Glutamatergic neuron (in vitro differentiated cells): ENCODE results near the gene COPG1. TPM values are rescaled to one million over a fixed set of nuclear protein-coding genes. Genes with fewer than 3 reads are reported as not detected.
A peak's percentile ranks its signal among the peaks of the same experiment; 100 is the strongest.

Experiments
- DNase-seq: peaks from one replicate; pipeline ENCODE4 v3.0.0; 2022
- H3K27ac Mint-ChIP-seq: one replicate; pipeline ENCODE4 v1.8.0; 2020; ENCODE audit warnings: mild to moderate bottlenecking, mixed read lengths, inconsistent platforms; ENCODE audit not compliant: unreplicated experiment
- H3K27me3 Mint-ChIP-seq: one replicate; pipeline ENCODE4 v1.8.0; 2020; ENCODE audit warnings: mild to moderate bottlenecking, moderate library complexity, mixed read lengths, inconsistent platforms; ENCODE audit not compliant: unreplicated experiment
- H3K36me3 Mint-ChIP-seq: one replicate; pipeline ENCODE4 v1.8.0; 2020; ENCODE audit warnings: mild to moderate bottlenecking, mixed read lengths, inconsistent platforms; ENCODE audit not compliant: unreplicated experiment
- H3K4me1 Mint-ChIP-seq: one replicate; pipeline ENCODE4 v1.8.0; 2020; ENCODE audit warnings: mild to moderate bottlenecking, low read depth, mixed read lengths, inconsistent platforms; ENCODE audit not compliant: unreplicated experiment
- H3K4me3 Mint-ChIP-seq: one replicate; pipeline ENCODE4 v1.8.0; 2020; ENCODE audit warnings: mild to moderate bottlenecking, mixed read lengths, inconsistent platforms; ENCODE audit not compliant: unreplicated experiment
- H3K9me3 Mint-ChIP-seq: one replicate; pipeline ENCODE4 v1.8.0; 2020; ENCODE audit warnings: mild to moderate bottlenecking, moderate library complexity, mixed read lengths, inconsistent platforms; ENCODE audit not compliant: unreplicated experiment
- CTCF ChIP-seq: fragments of 200-600 bp; sonication (generic); IDR thresholded peaks from one replicate; pipeline ENCODE4 v1.5.0; 2021; ENCODE audit not compliant: partially characterized antibody, unreplicated experiment
- long read RNA-seq: library from polyadenylated mRNA; unstranded; transcript quantifications from one replicate; pipeline ENCODE4 v2.0.0, GENCODE V29; 2020; ENCODE audit not compliant: unreplicated experiment
- total RNA-seq: library from RNA; stranded (reverse); fragmentation: NEBNext Ultra II Directional; extraction: Animal tissue kit (Norgen Biotek cat#: 25700); gene quantifications from one replicate; pipeline ENCODE4 v1.2.1, GENCODE V29; 2021; ENCODE audit not compliant: unreplicated experiment

The COPG1 gene
- 152 TPM for total RNA-seq
- long read RNA-seq, transcript COPG1-201 (24 exons, 3,078 nt), result major isoform, 37 of 44 reads
- long read RNA-seq, partial matches to known transcripts, result 3 of 44 reads
- long read RNA-seq, other reads (novel, unspliced or antisense), result 4 of 44 reads

GRCh38 chr3:129249284-129250065, at the start of gene COPG1:
Gene COPG1 (plus strand): TSS chr3:129249606. CDS start chr3:129249710, 104 bp downstream.
- Mint-ChIP-seq H3K36me3 (no peaks in the 10 kb centered on the region), H3K27ac (peak within 1 kb of the TSS; percentile 91), H3K9me3 (peaks cover 6% of the 10 kb centered on the region), H3K4me1 (peaks cover 4% of the 10 kb centered on the region), H3K27me3 (peaks cover 6% of the 10 kb centered on the region), H3K4me3 (peak within 1 kb of the TSS; percentile 96)
- TF ChIP-seq CTCF, result no peak
- peak; percentile 86 for DNase-seq

- H3K27ac Mint-ChIP-seq, result no peak overlapping the region
- H3K27me3 Mint-ChIP-seq, result peaks cover 2% of the 10 kb centered on the region
- no peaks in the 10 kb centered on the region for H3K9me3 Mint-ChIP-seq
- TF ChIP-seq CTCF, result no peak
- no peak for DNase-seq
- no peaks in the 10 kb centered on the region for H3K36me3 Mint-ChIP-seq
- H3K4me3 Mint-ChIP-seq, result no peak overlapping the region
- no peaks in the 10 kb centered on the region for H3K4me1 Mint-ChIP-seq
Measured at GRCh38 chr3:129204473-129204872, 44.9 kb upstream of the COPG1 start.

GRCh38 chr3:129205109-129205832, 44.1 kb upstream of the COPG1 start:
- no peak for TF ChIP-seq CTCF
- Mint-ChIP-seq H3K27ac (no peak overlapping the region), H3K36me3 (no peaks in the 10 kb centered on the region), H3K9me3 (no peaks in the 10 kb centered on the region), H3K4me1 (no peaks in the 10 kb centered on the region), H3K27me3 (peaks cover 2% of the 10 kb centered on the region), H3K4me3 (no peak overlapping the region)
- no peak for DNase-seq

- H3K9me3 Mint-ChIP-seq, result no peaks in the 10 kb centered on the region
- no peaks in the 10 kb centered on the region for H3K36me3 Mint-ChIP-seq
- no peak overlapping the region for H3K27ac Mint-ChIP-seq
- TF ChIP-seq CTCF, result no peak
- no peaks in the 10 kb centered on the region for H3K4me1 Mint-ChIP-seq
- DNase-seq, result no peak
- H3K27me3 Mint-ChIP-seq, result no peaks in the 10 kb centered on the region
- no peak overlapping the region for H3K4me3 Mint-ChIP-seq
Measured at GRCh38 chr3:129207479-129207878, 41.9 kb upstream of the COPG1 start.

- H3K4me1 Mint-ChIP-seq, result no peaks in the 10 kb centered on the region
- TF ChIP-seq CTCF, result no peak
- no peaks in the 10 kb centered on the region for H3K9me3 Mint-ChIP-seq
- no peak overlapping the region for H3K27ac Mint-ChIP-seq
- no peak for DNase-seq
- no peaks in the 10 kb centered on the region for H3K36me3 Mint-ChIP-seq
- H3K4me3 Mint-ChIP-seq, result no peak overlapping the region
- no peaks in the 10 kb centered on the region for H3K27me3 Mint-ChIP-seq
Measured at GRCh38 chr3:129211345-129211744, 38.1 kb upstream of the COPG1 start.
